Smooth muscle cell (in vitro differentiated cells): ENCODE data around the gene COX6B2. TPM values are rescaled to one million over a fixed set of nuclear protein-coding genes. Genes with fewer than 3 reads are reported as not detected.
A peak's percentile ranks its signal among the peaks of the same experiment; 100 is the strongest.

Experiments
- DNase-seq: peaks from one replicate; lab custom pipeline; 2025; ENCODE audit not compliant: unreplicated experiment; lab: John Stamatoyannopoulos, UW
- H2AFZ ChIP-seq: fragments of 200-600 bp; sonication (generic); 2 replicates; pipeline ENCODE4 v1.6.0; 2016; ENCODE audit warnings: antibody characterized with exemption, low read depth, mild to moderate bottlenecking
- H3F3A ChIP-seq: fragments of 200-600 bp; sonication (generic); 2 replicates; pipeline ENCODE4 v1.6.0; 2017; ENCODE audit warnings: antibody characterized with exemption, low read depth
- H3K27ac ChIP-seq: fragments of 200-600 bp; sonication (generic); 2 replicates; pipeline ENCODE4 v1.5.1; 2016; ENCODE audit warnings: low read depth, mild to moderate bottlenecking
- H3K27me3 ChIP-seq: fragments of 200-600 bp; sonication (generic); 2 replicates; pipeline ENCODE4 v1.6.1; 2016; ENCODE audit warnings: low read depth, mild to moderate bottlenecking
- H3K36me3 ChIP-seq: fragments of 200-600 bp; sonication (generic); 2 replicates; pipeline ENCODE4 v1.5.1; 2016; ENCODE audit warnings: low read depth
- H3K4me1 ChIP-seq: fragments of 200-600 bp; sonication (generic); 2 replicates; pipeline ENCODE4 v1.5.1; 2016; ENCODE audit warnings: low read depth
- H3K4me2 ChIP-seq: fragments of 200-600 bp; sonication (generic); 2 replicates; pipeline ENCODE4 v1.6.0; 2016; ENCODE audit warnings: mild to moderate bottlenecking
- H3K4me3 ChIP-seq: fragments of 200-600 bp; sonication (generic); 2 replicates; pipeline ENCODE4 v1.5.1; 2016; ENCODE audit warnings: mild to moderate bottlenecking
- H3K79me2 ChIP-seq: fragments of 200-600 bp; sonication (generic); 2 replicates; pipeline ENCODE4 v1.6.0; 2016; ENCODE audit warnings: low read depth, mild to moderate bottlenecking
- H3K9ac ChIP-seq: fragments of 200-600 bp; sonication (generic); 2 replicates; pipeline ENCODE4 v1.6.0; 2016; ENCODE audit warnings: low read depth
- H3K9me3 ChIP-seq: fragments of 200-600 bp; sonication (generic); replicated peaks from 2 replicates; pipeline ENCODE4 v1.5.1; 2016; ENCODE audit warnings: low read depth
- H4K20me1 ChIP-seq: fragments of 200-600 bp; sonication (generic); 2 replicates; pipeline ENCODE4 v1.6.0; 2016; ENCODE audit warnings: low read depth
- CTCF ChIP-seq: fragments of 200-600 bp; sonication (generic); IDR thresholded peaks from 2 replicates; pipeline ENCODE4 v1.5.1; 2017; ENCODE audit warnings: borderline replicate concordance, mild to moderate bottlenecking, antibody characterized with exemption; ENCODE audit not compliant: insufficient read depth, poor library complexity, severe bottlenecking
- WGBS: methylation state at CpG from one replicate; pipeline ENCODE4 v1.1.7; 2016; ENCODE audit warnings: low lambda C conversion rate; 5-methylcytosine and 5-hydroxymethylcytosine counted together
- polyA plus RNA-seq: library from polyadenylated mRNA; unstranded; fragments of >200 nt; fragmentation: Nextera tagmentation; extraction: Ambion mirVana; gene quantifications from 2 replicates; pipeline ENCODE4 v1.2.1, GENCODE V29; 2016
- total RNA-seq: library from RNA; depleted of rRNA; stranded (reverse); fragments of >200 nt; gene quantifications from 2 replicates; pipeline ENCODE4 v1.2.3, GENCODE V29; 2014

The COX6B2 gene
- total and polyA plus RNA-seq, 2 experiments from 2014 or later, result 0.18 to 1.7 TPM

GRCh38 chr19:55353356-55353802, 1.1 kb downstream of the COX6B2 start:
- no peak for TF ChIP-seq CTCF
- no peaks in the 10 kb centered on the region for H3K9me3 ChIP-seq
- H3K27ac ChIP-seq, result no peak overlapping the region
- no peaks in the 10 kb centered on the region for H4K20me1 ChIP-seq
- peaks cover under 1% of the 10 kb centered on the region for H3K4me1 ChIP-seq
- peak overlapping the region; percentile 56 for H3K4me3 ChIP-seq
- H3F3A ChIP-seq, result no peaks in the 10 kb centered on the region
- WGBS, result 19% methylated on average over 23 of the region's 24 CpGs
- H3K79me2 ChIP-seq, result no peaks in the 10 kb centered on the region
- no peaks in the 10 kb centered on the region for H3K36me3 ChIP-seq
- no peak for DNase-seq
- no peak overlapping the region for H3K9ac ChIP-seq
- H3K27me3 ChIP-seq, result peaks cover 20% of the 10 kb centered on the region
- no peak overlapping the region for H2AFZ ChIP-seq
- peak overlapping the region; percentile 91 for H3K4me2 ChIP-seq

DNA sequence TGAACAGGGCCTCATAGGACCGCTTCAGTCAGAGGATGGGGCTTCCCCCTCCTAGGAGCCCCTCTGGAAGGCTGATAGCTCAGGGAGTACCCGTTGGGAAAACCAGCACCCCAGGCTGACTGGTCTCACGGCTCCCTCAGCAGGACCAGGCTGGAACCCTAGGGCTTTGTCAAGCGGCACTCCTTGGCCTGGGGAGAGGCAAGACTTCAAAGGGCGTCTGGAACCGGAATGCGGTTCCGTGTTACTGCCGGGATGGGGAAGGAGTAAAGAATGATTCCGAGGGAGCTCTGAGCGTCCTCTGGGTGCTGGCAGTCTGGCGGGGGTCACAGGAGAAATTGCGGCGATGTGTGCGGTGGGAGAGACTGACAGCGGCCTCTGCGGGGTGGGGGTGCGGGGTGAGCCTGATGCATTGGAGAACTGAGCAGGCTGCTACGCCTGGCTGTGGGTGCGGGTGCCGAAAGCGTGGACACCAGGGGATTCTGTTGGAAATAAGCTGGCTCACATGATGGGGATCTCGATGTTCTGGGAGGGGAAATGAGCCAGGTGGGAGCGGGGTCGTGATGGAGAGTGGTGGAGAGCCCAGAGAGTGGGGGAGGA, 1.9 kb downstream of the COX6B2 start:
- no peak for TF ChIP-seq CTCF
- 83% methylated on average over 25 of the region's 25 CpGs for WGBS
- H3K4me3 ChIP-seq, result no peak overlapping the region

GRCh38 chr19:55352040-55352439, 2.5 kb downstream of the COX6B2 start:
- Histone ChIP-seq H3K9ac (no peak overlapping the region), H3K36me3 (no peaks in the 10 kb centered on the region), H4K20me1 (no peaks in the 10 kb centered on the region), H3K4me2 (no peak overlapping the region), H3K27me3 (peaks cover 19% of the 10 kb centered on the region), H3K27ac (no peak overlapping the region), H3K4me1 (peaks cover 5% of the 10 kb centered on the region), H3F3A (no peaks in the 10 kb centered on the region), H3K4me3 (no peak overlapping the region), H2AFZ (no peak overlapping the region), H3K79me2 (no peaks in the 10 kb centered on the region), H3K9me3 (no peaks in the 10 kb centered on the region)
- whole genome bisulfite sequencing, result 89% methylated on average over 6 of the region's 6 CpGs
- DNase-seq, result no peak
- no peak for TF ChIP-seq CTCF

More for the DNA sequence above, 1.9 kb downstream of the COX6B2 start:
- Histone ChIP-seq H3K27me3 (peaks cover 20% of the 10 kb centered on the region), H3K9ac (no peak overlapping the region), H3K4me1 (peaks cover 5% of the 10 kb centered on the region), H3K4me2 (no peak overlapping the region), H3K79me2 (no peaks in the 10 kb centered on the region), H3F3A (no peaks in the 10 kb centered on the region), H3K36me3 (no peaks in the 10 kb centered on the region), H3K9me3 (no peaks in the 10 kb centered on the region), H3K27ac (no peak overlapping the region), H2AFZ (no peak overlapping the region), H4K20me1 (no peaks in the 10 kb centered on the region)
- DNase-seq, result no peak
